Measurements from ENCODE around the gene MUC5AC. TPM values are rescaled to one million over a fixed set of nuclear protein-coding genes. Genes with fewer than 3 reads are reported as not detected.

The MUC5AC gene
- total RNA-seq, 1 donor from 2014 or later = not detected

DNA sequence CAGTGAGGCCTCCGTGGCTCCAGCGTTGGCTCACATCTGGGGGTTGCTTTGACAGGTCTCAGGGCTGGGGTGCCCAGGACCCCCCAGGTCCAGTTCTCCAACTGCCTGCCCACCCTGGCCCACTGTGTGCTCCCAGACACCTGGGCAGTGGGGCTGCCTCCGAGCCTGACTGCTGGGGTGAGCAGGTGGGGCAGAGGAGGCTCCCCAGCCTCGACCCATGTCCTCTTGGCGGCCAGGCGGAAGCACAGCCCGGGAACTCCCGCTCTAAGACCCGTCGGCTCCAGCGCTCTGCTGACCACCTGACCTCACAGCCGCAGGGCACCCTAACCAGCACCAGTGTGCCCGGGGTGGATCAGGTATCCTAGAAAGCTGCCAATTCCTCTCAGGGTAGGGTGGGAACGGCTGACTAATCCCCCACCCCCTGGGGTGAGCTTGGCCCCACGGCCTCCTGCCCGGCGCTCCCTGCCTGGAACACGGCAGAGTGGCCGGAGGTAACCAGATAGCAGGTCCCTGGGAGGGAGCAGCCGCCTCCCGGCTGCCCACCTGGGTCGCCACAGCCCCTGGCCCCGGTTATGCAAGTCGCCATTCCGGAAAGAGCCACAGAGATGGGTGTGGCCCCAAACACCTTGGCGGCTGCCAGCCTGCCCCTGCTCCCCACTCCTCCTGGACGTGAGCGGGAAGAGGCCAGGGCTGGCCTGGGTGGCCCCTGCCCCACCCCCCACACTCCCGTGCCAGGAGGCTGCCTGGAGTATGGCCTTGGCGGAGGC, 45.9 kb downstream of the MUC5AC start:
- no peak for DNase-seq (ENCODE audit: low read depth)
- H3K36me3 ChIP-seq (ENCODE audit: control insufficient read depth, insufficient read depth, low read length) = no peaks in the 10 kb centered on the region

DNA sequence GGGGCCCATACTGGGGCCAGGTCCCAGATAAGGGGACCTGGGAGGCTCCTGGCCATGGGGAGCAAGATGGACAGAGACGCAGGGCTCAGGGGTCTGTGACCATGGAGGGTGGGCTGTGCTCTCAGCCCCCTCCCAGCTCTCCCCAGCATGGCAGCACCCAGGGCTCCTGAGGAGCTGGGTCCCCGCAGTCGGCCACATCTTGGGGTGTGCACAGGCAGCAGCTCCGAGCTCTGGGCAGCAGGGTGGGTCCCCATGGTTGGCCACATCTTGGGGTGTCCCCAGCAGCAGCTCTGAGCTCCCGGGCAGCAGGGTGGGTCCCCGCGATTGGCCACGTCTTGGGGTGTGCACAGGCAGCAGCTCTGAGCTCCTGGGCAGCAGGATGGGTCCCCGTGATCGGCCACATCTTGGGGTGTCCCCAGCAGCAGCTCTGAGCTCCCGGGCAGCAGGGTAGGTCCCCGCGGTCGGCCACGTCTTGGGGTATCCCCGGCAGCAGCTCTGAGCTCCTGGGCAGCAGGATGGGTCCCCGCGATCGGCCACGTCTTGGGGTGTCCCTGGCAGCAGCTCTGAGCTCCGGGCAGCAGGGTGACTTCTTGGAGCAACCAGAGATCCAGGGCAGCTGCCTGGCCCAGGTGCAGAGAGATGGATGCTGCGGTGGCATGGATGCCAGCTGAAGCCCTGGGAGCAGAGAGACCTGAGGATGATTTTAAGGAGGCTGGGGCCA, 46.8 kb downstream of the MUC5AC start:
- Histone ChIP-seq H3K4me3 (ENCODE audit: low read depth, low read length) (no peak overlapping the region), H3K27me3 (ENCODE audit: control insufficient read depth, insufficient read depth, low read length) (peaks cover 32% of the 10 kb centered on the region), H3K36me3 (ENCODE audit: control insufficient read depth, insufficient read depth, low read length) (no peaks in the 10 kb centered on the region)
- TF ChIP-seq, protein P1, sequence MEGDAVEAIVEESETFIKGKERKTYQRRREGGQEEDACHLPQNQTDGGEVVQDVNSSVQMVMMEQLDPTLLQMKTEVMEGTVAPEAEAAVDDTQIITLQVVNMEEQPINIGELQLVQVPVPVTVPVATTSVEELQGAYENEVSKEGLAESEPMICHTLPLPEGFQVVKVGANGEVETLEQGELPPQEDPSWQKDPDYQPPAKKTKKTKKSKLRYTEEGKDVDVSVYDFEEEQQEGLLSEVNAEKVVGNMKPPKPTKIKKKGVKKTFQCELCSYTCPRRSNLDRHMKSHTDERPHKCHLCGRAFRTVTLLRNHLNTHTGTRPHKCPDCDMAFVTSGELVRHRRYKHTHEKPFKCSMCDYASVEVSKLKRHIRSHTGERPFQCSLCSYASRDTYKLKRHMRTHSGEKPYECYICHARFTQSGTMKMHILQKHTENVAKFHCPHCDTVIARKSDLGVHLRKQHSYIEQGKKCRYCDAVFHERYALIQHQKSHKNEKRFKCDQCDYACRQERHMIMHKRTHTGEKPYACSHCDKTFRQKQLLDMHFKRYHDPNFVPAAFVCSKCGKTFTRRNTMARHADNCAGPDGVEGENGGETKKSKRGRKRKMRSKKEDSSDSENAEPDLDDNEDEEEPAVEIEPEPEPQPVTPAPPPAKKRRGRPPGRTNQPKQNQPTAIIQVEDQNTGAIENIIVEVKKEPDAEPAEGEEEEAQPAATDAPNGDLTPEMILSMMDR (IDR thresholded peaks at IDR 0.05; ENCODE audit: insufficient read depth, low read length, poor library complexity, severe bottlenecking) = no peak
- no peak for DNase-seq (ENCODE audit: low read depth)

More for the DNA sequence above, 45.9 kb downstream of the MUC5AC start:
- peaks cover 33% of the 10 kb centered on the region for H3K27me3 ChIP-seq (ENCODE audit: control insufficient read depth, insufficient read depth, low read length)
- H3K4me3 ChIP-seq (ENCODE audit: low read depth, low read length) = no peak overlapping the region
- TF ChIP-seq, protein P1 (IDR thresholded peaks at IDR 0.05; ENCODE audit: insufficient read depth, low read length, poor library complexity, severe bottlenecking) = no peak

DNA sequence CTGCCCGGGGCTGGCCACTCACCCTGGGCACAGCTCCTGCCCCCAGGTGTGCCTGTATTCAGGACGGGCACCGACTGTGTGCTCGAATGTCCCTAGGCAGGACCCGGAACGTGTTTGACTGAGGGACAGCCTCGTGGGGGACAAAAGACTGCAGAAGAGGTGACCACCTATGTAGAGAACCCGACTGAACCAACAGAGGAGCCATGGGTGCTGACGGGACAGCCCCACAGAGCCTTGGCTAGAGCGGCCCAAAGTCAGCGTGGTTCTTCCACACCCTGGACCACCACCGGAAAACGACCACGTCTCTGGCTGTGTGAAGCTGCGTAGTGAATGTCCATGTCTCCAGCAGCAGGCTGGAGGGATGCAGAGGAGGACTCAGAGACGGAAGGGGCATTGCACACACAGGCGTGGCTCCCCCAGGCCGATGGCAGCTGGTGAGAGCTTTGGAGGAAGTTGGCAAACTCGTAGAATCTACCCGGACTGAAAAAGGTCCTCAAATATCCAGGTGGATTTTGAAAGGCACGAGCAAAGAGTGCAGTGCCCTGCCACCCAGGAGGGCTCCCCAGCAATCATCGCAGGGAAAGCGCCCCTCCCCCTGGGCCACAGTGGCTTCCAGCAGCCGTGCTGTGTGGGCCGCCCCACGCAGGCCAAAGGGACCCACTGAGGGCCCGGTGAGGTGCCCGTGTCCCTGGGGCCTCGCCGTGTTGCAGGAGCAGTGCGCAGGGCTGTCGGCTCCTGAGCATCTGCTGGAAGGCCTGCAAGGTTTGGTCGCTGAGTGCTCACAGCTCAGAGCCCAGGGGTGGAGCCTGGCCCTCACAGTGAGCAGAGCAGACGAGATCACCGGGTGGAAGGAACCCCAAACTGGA, 47.6 kb downstream of the MUC5AC start:
- TF ChIP-seq, protein P1 (IDR thresholded peaks at IDR 0.05; ENCODE audit: insufficient read depth, low read length, poor library complexity, severe bottlenecking) = no peak
- H3K4me3 ChIP-seq (ENCODE audit: low read depth, low read length) = no peak overlapping the region
- peaks cover 27% of the 10 kb centered on the region for H3K27me3 ChIP-seq (ENCODE audit: control insufficient read depth, insufficient read depth, low read length)
- H3K36me3 ChIP-seq (ENCODE audit: control insufficient read depth, insufficient read depth, low read length) = no peaks in the 10 kb centered on the region
- no peak for DNase-seq (ENCODE audit: low read depth)

DNA sequence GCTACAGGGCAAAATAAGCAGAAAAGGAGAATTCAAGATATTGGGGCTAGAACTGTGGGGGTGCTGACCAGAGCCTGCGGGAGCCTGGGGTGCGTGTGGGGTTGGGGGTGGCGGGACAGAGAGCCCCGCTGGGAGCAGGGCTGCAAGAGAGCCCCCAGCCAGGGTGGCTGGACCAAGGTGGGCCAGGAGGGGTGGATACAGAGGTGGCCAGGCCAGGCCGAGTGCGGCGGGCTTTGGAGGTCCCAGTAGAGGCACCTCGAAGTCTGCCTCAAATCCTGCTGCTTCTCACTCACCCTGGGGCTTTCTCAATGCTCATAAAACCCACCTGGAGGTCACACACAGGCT, 48.2 kb downstream of the MUC5AC start:
- TF ChIP-seq, protein P1 (IDR thresholded peaks at IDR 0.05; ENCODE audit: insufficient read depth, low read length, poor library complexity, severe bottlenecking) = no peak
- DNase-seq (ENCODE audit: low read depth) = no peak
- H3K36me3 ChIP-seq (ENCODE audit: control insufficient read depth, insufficient read depth, low read length) = no peaks in the 10 kb centered on the region
- peaks cover 23% of the 10 kb centered on the region for H3K27me3 ChIP-seq (ENCODE audit: control insufficient read depth, insufficient read depth, low read length)
- H3K4me3 ChIP-seq (ENCODE audit: low read depth, low read length) = no peak overlapping the region

DNA sequence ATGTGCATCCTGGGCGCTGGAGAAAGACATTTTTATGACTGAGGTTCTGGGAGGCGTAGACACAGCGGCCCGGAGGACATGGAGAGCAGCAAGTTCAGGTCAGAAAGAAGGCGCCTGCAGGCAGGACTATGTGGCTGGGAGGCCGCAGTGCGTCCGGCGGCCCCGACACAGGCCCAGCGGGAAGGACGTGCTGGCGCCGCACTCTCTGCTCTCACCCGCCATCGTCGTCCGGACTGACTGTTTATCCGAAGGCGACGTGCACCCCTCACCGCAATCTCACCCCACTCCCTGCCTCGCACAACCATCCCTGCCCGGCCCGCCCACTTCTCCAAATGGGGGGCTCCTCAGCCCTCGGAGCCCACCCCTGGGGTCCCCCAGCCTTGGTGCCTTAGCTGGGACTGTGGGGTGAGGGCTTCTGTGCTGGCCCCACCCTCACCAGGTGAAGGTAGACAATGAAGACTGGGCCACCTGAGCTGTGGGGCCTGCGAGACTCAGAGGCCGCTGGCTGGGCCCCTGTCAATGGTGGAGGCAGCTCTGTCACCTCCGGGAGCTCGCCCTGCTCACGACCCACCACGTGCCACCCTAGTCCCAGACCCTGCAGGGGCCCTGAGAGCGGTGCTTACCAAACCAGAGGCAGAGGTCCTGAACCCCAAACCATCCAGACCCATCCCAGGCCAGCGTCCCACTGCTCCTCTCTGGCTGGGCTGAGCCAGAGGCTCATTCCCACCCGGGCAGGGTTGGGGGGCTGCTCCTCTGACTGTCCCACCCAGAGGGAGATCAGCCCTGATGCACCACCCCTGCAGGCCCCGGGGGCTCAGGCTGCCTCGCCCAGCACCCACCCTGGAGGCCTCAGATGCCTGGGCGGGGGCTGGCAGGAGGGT, 48.9 kb downstream of the MUC5AC start:
- Histone ChIP-seq H3K36me3 (ENCODE audit: control insufficient read depth, insufficient read depth, low read length) (no peaks in the 10 kb centered on the region), H3K27me3 (ENCODE audit: control insufficient read depth, insufficient read depth, low read length) (peaks cover 23% of the 10 kb centered on the region), H3K4me3 (ENCODE audit: low read depth, low read length) (no peak overlapping the region)
- TF ChIP-seq, protein P1 (IDR thresholded peaks at IDR 0.05; ENCODE audit: insufficient read depth, low read length, poor library complexity, severe bottlenecking) = no peak
- no peak for DNase-seq (ENCODE audit: low read depth)

Data from kidney epithelial cell (primary cell).